Aorta (tissue), 5 donors: ENCODE results near the gene HSD17B11. TPM values are rescaled to one million over a fixed set of nuclear protein-coding genes. Genes with fewer than 3 reads are reported as not detected.
A peak's percentile ranks its signal among the peaks of the same experiment; 100 is the strongest.
"Not testable (repeated sequence)": the region's sequence is repeated elsewhere in the genome, so short reads cannot be mapped to it uniquely, and the experiment has no call there.

Source experiments
- ATAC-seq: fragments of 200-7000 bp; cut with Tn5 transposase; one replicate; pipeline ENCODE4 v1.9.1; 2022; ENCODE audit warnings: moderate library complexity; ENCODE audit not compliant: low FRiP score
- DNase-seq, 2 donors: peaks; one replicate each; pipeline ENCODE4 v3.0.0-alpha.2; 2020
- H3K27ac ChIP-seq, 2 donors: one replicate each; pipeline ENCODE4 v1.5.1; 2013; ENCODE audit warnings: low read length in 2 of 2, mild to moderate bottlenecking in 2 of 2, moderate library complexity in 2 of 2, control low read depth in 1 of 2, inconsistent platforms in 1 of 2, low read depth in 1 of 2
- H3K27me3 ChIP-seq, 2 donors: one replicate each; pipeline ENCODE4 v1.6.1; 2013; ENCODE audit warnings: control low read depth in 1 of 2, low read length in 1 of 2, mild to moderate bottlenecking in 1 of 2, moderate library complexity in 1 of 2; ENCODE audit not compliant: insufficient read depth in 2 of 2, control insufficient read depth in 1 of 2
- H3K36me3 ChIP-seq, 2 donors: one replicate each; pipeline ENCODE4 v1.6.1; 2013; ENCODE audit warnings: control low read depth in 1 of 2, low read length in 1 of 2, mild to moderate bottlenecking in 1 of 2; ENCODE audit not compliant: insufficient read depth in 2 of 2, control insufficient read depth in 1 of 2
- H3K4me1 ChIP-seq, 2 donors: one replicate each; pipeline ENCODE4 v1.6.1; 2013; ENCODE audit warnings: low read length in 2 of 2, control low read depth in 1 of 2, mild to moderate bottlenecking in 1 of 2, moderate library complexity in 1 of 2; ENCODE audit not compliant: insufficient read depth in 2 of 2, control insufficient read depth in 1 of 2
- H3K4me3 ChIP-seq, 2 donors: one replicate each; pipeline ENCODE4 v1.5.1; 2013; ENCODE audit warnings: low read length in 2 of 2, control low read depth in 1 of 2, mild to moderate bottlenecking in 1 of 2
- H3K9me3 ChIP-seq: one replicate; pipeline ENCODE4 v1.6.1; 2013; ENCODE audit warnings: mild to moderate bottlenecking, low read length; ENCODE audit not compliant: control insufficient read depth
- WGBS, 2 donors: extraction: QIAGEN DNeasy Blood & Tissue Kit; methylation state at CpG; one replicate each; pipeline ENCODE4 v1.1.7; 2013; 5-methylcytosine and 5-hydroxymethylcytosine counted together
- intact Hi-C, 2 donors: fragments of 100-400 bp; cut with DNase I; formaldehyde crosslinking; loops; one replicate each; pipeline versions ENCODE4 v1.14.2 to v1.15.0; 2022
- polyA plus RNA-seq, 2 donors: library from polyadenylated mRNA; stranded (reverse); fragments of 200-250 nt; gene quantifications; one replicate each; pipeline ENCODE4 v1.2.3, GENCODE V29; 2013
- total RNA-seq, 2 donors: library from RNA; stranded (reverse); fragmentation: NEBNext Ultra II Directional; extraction: Animal tissue kit (Norgen Biotek cat#: 25700); gene quantifications; one replicate each; pipeline ENCODE4 v1.2.1, GENCODE V29; 2021
- donor health status: healthy with polysubstance abuse.
- donor health status: Bipolar disorder and iron deficiency.
- donor health status: DM: no; HTN: no; CAD: no.
- donor health status: DM: no; HTN: no; CAD: no.
- donor health status: DM: yes; HTN: yes; CAD: no.

Gene HSD17B11
- total and polyA plus RNA-seq, 4 donors, result 35.5 to 77.6 (median 63.7) TPM

GRCh38 chr4:87423317-87424098, 32.5 kb upstream of the HSD17B11 start:
- Histone ChIP-seq H3K27me3 (no peaks in the 10 kb centered on the region), H3K36me3 (no peaks in the 10 kb centered on the region)

GRCh38 chr4:87422104-87423052, 31.4 kb upstream of the HSD17B11 start, which contains the start of gene NUDT9:
Gene NUDT9, plus strand, starts transcription at chr4:87422573. Its CDS starts 333 bp downstream, at chr4:87422906.
- ATAC-seq (peak; percentile 97), DNase-seq (peak; percentile 97 to 99)
- Histone ChIP-seq H3K4me1 (peaks cover 1 to 3% of the 10 kb centered on the region in 2 donors), H3K27ac (peak within 1 kb of the TSS; percentile 29 to 90), H3K4me3 (peak within 1 kb of the TSS; percentile 42 to 52), H3K9me3 (no peaks in the 10 kb centered on the region), H3K27me3 (no peaks in the 10 kb centered on the region), H3K36me3 (no peaks in the 10 kb centered on the region)
- intact Hi-C loops, result loop anchor here (5.0 kb wide), 2 partner anchors 35 to 45 kb away; no protein-coding TSS in a partner anchor
- 1% methylated on average over 58 of the region's 58 CpGs for WGBS, 2 donors

More at GRCh38 chr4:87423317-87424098, 32.5 kb upstream of the HSD17B11 start:
- intact Hi-C loops, result loop anchor here (5.0 kb wide), 2 partner anchors 36 to 46 kb away; no protein-coding TSS in a partner anchor
- Histone ChIP-seq H3K27ac (no peak overlapping the region), H3K4me1 (peaks cover 1 to 3% of the 10 kb centered on the region in 2 donors), H3K4me3 (peak overlapping the region; percentile 42 to 52), H3K9me3 (no peaks in the 10 kb centered on the region)
- DNase-seq (no peak), ATAC-seq (no peak)
- 15 to 18% methylated on average over 3 of the region's 3 CpGs for WGBS, 2 donors

GRCh38 chr4:87420276-87420830, 29.4 kb upstream of the HSD17B11 start:
- 66 to 67% methylated on average over 4 of the region's 4 CpGs for WGBS, 2 donors
- Histone ChIP-seq H3K27ac (no peak overlapping the region), H3K4me3 (no peak overlapping the region), H3K9me3 (no peaks in the 10 kb centered on the region), H3K4me1 (peaks cover 1 to 3% of the 10 kb centered on the region in 2 donors), H3K36me3 (no peaks in the 10 kb centered on the region), H3K27me3 (no peaks in the 10 kb centered on the region)
- no peak for ATAC-seq
- DNase-seq, result no peak
- intact Hi-C loops, result loop anchor here (5.0 kb wide), 2 partner anchors 33 to 43 kb away; no protein-coding TSS in a partner anchor

- DNase-seq (no peak), ATAC-seq (no peak)
- intact Hi-C loops, result loop anchor here (5.0 kb wide), 2 partner anchors 32 to 42 kb away; no protein-coding TSS in a partner anchor
- H3K27me3 ChIP-seq, result no peaks in the 10 kb centered on the region
- H3K4me3 ChIP-seq, result no peak overlapping the region
- peaks cover 0 to 1% of the 10 kb centered on the region in 2 donors for H3K4me1 ChIP-seq
- WGBS, 2 donors, result 10 to 14% methylated on average over 5 of the region's 5 CpGs
- H3K9me3 ChIP-seq, result no peaks in the 10 kb centered on the region
- H3K36me3 ChIP-seq, result no peaks in the 10 kb centered on the region
- H3K27ac ChIP-seq, result no peak overlapping the region
These were observed 28.7 kb upstream of the HSD17B11 start for GRCh38 chr4:87419578-87420249.

- intact Hi-C loops, H3K4me3 ChIP-seq, H3K27me3 ChIP-seq, DNase-seq, ATAC-seq, H3K36me3 ChIP-seq, H3K27ac ChIP-seq, H3K9me3 ChIP-seq, H3K4me1 ChIP-seq: not testable (repeated sequence)
- WGBS, 2 donors, result 80 to 87% methylated on average over 4 of the region's 4 CpGs
These were observed 27.4 kb upstream of the HSD17B11 start for GRCh38 chr4:87418410-87418809.

GRCh38 chr4:87416965-87417364, 26.0 kb upstream of the HSD17B11 start:
- intact Hi-C loops, result no loop called here

GRCh38 chr4:87414816-87415215, 23.8 kb upstream of the HSD17B11 start:
- H3K27ac ChIP-seq, result no peak overlapping the region

More at GRCh38 chr4:87416965-87417364, 26.0 kb upstream of the HSD17B11 start:
- Histone ChIP-seq H3K27me3 (no peaks in the 10 kb centered on the region), H3K9me3 (peaks cover 1% of the 10 kb centered on the region), H3K4me3 (no peak overlapping the region), H3K36me3 (no peaks in the 10 kb centered on the region), H3K4me1 (no peaks in the 10 kb centered on the region), H3K27ac (no peak overlapping the region)
- 72 to 76% methylated on average over 3 of the region's 3 CpGs for WGBS, 2 donors
- ATAC-seq, result no peak
- DNase-seq, result no peak

GRCh38 chr4:87410679-87411078, 19.7 kb upstream of the HSD17B11 start:
- Histone ChIP-seq H3K27me3 (no peaks in the 10 kb centered on the region), H3K27ac (no peak overlapping the region), H3K4me3 (no peak overlapping the region), H3K36me3 (no peaks in the 10 kb centered on the region), H3K9me3 (peaks cover 1% of the 10 kb centered on the region), H3K4me1 (no peaks in the 10 kb centered on the region)
- ATAC-seq (no peak), DNase-seq (no peak)
- intact Hi-C loops, result no loop called here
- WGBS, 2 donors, result 79 to 87% methylated on average over 2 of the region's 2 CpGs

More at GRCh38 chr4:87414816-87415215, 23.8 kb upstream of the HSD17B11 start:
- Histone ChIP-seq H3K27me3 (no peaks in the 10 kb centered on the region), H3K9me3 (peaks cover 1% of the 10 kb centered on the region), H3K4me1 (no peaks in the 10 kb centered on the region), H3K36me3 (no peaks in the 10 kb centered on the region), H3K4me3 (no peak overlapping the region)
- ATAC-seq (no peak), DNase-seq (no peak)
- intact Hi-C loops, result no loop called here
